ENCODE data around the gene IL20RB. TPM values are rescaled to one million over a fixed set of nuclear protein-coding genes. Genes with fewer than 3 reads are reported as not detected.

The IL20RB gene
- polyA plus RNA-seq, 1 donor (not counting 4 experiments of a cell fraction or from before 2014, with no cell fraction given): 239 TPM

DNA sequence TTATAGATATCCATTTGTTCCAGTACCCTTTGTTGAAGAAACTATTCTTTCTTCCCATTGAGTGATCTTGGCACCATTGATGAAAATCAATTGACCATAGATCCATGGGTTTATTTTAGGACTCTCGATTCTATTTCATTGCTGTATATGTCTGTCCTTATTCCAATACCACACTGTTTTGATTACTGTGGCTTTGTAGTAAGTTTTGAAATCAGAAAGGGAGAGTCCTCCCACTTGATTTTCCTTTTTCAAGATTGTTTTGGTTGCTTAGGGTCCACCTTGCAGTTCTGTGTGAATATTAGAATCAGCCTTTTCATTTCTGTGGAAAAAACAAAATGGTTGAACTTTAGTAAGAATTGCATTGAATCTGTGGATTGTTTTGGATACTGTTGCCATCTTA is 20.6 kb upstream of the IL20RB start:
- H3K79me2 ChIP-seq (ENCODE audit: control insufficient read depth, insufficient read depth, low read length): peaks cover 52% of the 10 kb centered on the region
- peaks cover 23% of the 10 kb centered on the region for H3K4me1 ChIP-seq (ENCODE audit: control insufficient read depth, extremely low read depth, insufficient read depth, low read length)
- no peak for FAIRE-seq

DNA sequence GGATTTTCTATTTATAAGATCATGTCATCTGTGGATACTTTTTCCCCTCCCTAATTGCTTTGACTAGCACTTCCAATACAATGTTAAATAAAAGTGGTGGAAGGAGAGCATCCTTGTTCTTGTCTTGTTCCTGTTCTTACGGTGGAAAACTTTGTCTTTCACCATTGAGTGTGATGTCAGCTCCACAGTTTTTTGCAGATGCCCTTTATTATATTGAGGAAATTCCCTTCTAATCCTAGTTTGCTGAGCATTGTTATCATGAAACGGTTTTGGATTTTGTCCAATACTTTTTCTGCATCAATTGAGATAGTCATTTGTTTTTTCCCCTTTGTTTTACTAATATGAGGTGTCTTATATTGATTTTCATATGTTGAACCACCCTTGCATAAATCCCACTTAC is 19.9 kb upstream of the IL20RB start:
- Histone ChIP-seq H3K4me2 (ENCODE audit: control insufficient read depth, extremely low read depth, insufficient read depth, low read depth, low read length) (no peak overlapping the region), H3K27ac (ENCODE audit: control insufficient read depth, insufficient read depth, low read length) (no peak overlapping the region), H4K20me1 (ENCODE audit: control insufficient read depth, extremely low read depth, insufficient read depth, low read length) (peaks cover 3% of the 10 kb centered on the region), H3K9ac (ENCODE audit: control insufficient read depth, extremely low read depth, insufficient read depth, low read length) (no peak overlapping the region), H2AFZ (ENCODE audit: control insufficient read depth, low read length) (no peak overlapping the region), H3K9me1 (ENCODE audit: control insufficient read depth, extremely low read depth, insufficient read depth, low read length) (no peaks in the 10 kb centered on the region), H3K4me1 (ENCODE audit: control insufficient read depth, extremely low read depth, insufficient read depth, low read length) (peaks cover 23% of the 10 kb centered on the region), H3K36me3 (ENCODE audit: control insufficient read depth in 2 of 2, extremely low read depth in 1 of 2, insufficient read depth in 2 of 2, low read length in 2 of 2) (no peaks in the 10 kb centered on the region), H3K4me3 (ENCODE audit: control insufficient read depth in 2 of 3, extremely low read depth in 1 of 3, insufficient read depth in 2 of 3, low read depth in 1 of 3, low read length in 3 of 3) (no peak overlapping the region), H3K79me2 (ENCODE audit: control insufficient read depth, insufficient read depth, low read length) (peaks cover 55% of the 10 kb centered on the region), H3K27me3 (ENCODE audit: control insufficient read depth, extremely low read depth, insufficient read depth, low read length) (no peaks in the 10 kb centered on the region), H3K9me3 (ENCODE audit: control insufficient read depth, low read depth, low read length) (no peaks in the 10 kb centered on the region)
- dilution Hi-C loops (cut with MboI; ENCODE audit: extremely low pct_ligation_motif_present, low sequenced_read_pairs): no loop called here
- DNase-seq (ENCODE audit: low read depth, low spot score): no peak
- no peak for FAIRE-seq
- TF ChIP-seq EZH2 (IDR thresholded peaks at IDR 0.05; ENCODE audit: low read length): no peak
- TF ChIP-seq, protein P1, sequence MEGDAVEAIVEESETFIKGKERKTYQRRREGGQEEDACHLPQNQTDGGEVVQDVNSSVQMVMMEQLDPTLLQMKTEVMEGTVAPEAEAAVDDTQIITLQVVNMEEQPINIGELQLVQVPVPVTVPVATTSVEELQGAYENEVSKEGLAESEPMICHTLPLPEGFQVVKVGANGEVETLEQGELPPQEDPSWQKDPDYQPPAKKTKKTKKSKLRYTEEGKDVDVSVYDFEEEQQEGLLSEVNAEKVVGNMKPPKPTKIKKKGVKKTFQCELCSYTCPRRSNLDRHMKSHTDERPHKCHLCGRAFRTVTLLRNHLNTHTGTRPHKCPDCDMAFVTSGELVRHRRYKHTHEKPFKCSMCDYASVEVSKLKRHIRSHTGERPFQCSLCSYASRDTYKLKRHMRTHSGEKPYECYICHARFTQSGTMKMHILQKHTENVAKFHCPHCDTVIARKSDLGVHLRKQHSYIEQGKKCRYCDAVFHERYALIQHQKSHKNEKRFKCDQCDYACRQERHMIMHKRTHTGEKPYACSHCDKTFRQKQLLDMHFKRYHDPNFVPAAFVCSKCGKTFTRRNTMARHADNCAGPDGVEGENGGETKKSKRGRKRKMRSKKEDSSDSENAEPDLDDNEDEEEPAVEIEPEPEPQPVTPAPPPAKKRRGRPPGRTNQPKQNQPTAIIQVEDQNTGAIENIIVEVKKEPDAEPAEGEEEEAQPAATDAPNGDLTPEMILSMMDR (optimal IDR thresholded peaks at IDR 0.05 in 1 of 3, IDR thresholded peaks at IDR 0.05 in 1 of 3, conservative IDR thresholded peaks at IDR 0.05 in 1 of 3; ENCODE audit: extremely low read depth in 1 of 3, insufficient read depth in 2 of 3, low read length in 3 of 3): no peak

More for the DNA sequence above, 20.6 kb upstream of the IL20RB start:
- TF ChIP-seq EZH2 (IDR thresholded peaks at IDR 0.05; ENCODE audit: low read length): no peak
- Histone ChIP-seq H3K27me3 (ENCODE audit: control insufficient read depth, extremely low read depth, insufficient read depth, low read length) (no peaks in the 10 kb centered on the region), H4K20me1 (ENCODE audit: control insufficient read depth, extremely low read depth, insufficient read depth, low read length) (no peaks in the 10 kb centered on the region), H3K27ac (ENCODE audit: control insufficient read depth, insufficient read depth, low read length) (no peak overlapping the region), H3K9me1 (ENCODE audit: control insufficient read depth, extremely low read depth, insufficient read depth, low read length) (no peaks in the 10 kb centered on the region), H3K4me2 (ENCODE audit: control insufficient read depth, extremely low read depth, insufficient read depth, low read depth, low read length) (no peak overlapping the region), H3K9me3 (ENCODE audit: control insufficient read depth, low read depth, low read length) (no peaks in the 10 kb centered on the region), H3K4me3 (ENCODE audit: control insufficient read depth in 2 of 3, extremely low read depth in 1 of 3, insufficient read depth in 2 of 3, low read depth in 1 of 3, low read length in 3 of 3) (no peak overlapping the region), H3K9ac (ENCODE audit: control insufficient read depth, extremely low read depth, insufficient read depth, low read length) (no peak overlapping the region), H2AFZ (ENCODE audit: control insufficient read depth, low read length) (no peak overlapping the region), H3K36me3 (ENCODE audit: control insufficient read depth in 2 of 2, extremely low read depth in 1 of 2, insufficient read depth in 2 of 2, low read length in 2 of 2) (no peaks in the 10 kb centered on the region)
- dilution Hi-C loops (cut with MboI; ENCODE audit: extremely low pct_ligation_motif_present, low sequenced_read_pairs): no loop called here
- DNase-seq (ENCODE audit: low read depth, low spot score): no peak

DNA sequence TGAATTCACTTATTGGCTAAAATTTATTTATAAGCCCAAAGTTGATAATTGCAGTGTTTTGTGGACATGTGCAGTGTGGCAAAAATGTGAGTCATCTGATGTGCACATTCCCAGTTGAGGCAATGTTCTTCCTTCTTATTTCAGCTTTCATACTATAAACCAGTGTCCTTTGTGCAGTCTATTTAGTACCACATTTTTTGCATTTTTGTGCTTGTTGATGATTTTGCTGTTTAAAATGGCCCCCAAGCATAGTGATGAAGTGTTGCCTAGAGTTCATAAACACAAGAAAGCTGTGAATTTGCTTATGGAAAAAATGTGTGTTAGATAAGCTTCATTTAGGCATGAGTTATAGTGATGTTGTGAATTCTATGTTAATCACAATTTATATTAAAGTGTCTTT is 19.4 kb upstream of the IL20RB start:
- H3K4me3 ChIP-seq (ENCODE audit: control insufficient read depth in 2 of 3, extremely low read depth in 1 of 3, insufficient read depth in 2 of 3, low read depth in 1 of 3, low read length in 3 of 3): no peak overlapping the region
- no peak for DNase-seq (ENCODE audit: low read depth, low spot score)
- no peak overlapping the region for H2AFZ ChIP-seq (ENCODE audit: control insufficient read depth, low read length)
- H3K4me2 ChIP-seq (ENCODE audit: control insufficient read depth, extremely low read depth, insufficient read depth, low read depth, low read length): peak overlapping the region; percentile 45
- no peak overlapping the region for H3K27ac ChIP-seq (ENCODE audit: control insufficient read depth, insufficient read depth, low read length)
- H3K4me1 ChIP-seq (ENCODE audit: control insufficient read depth, extremely low read depth, insufficient read depth, low read length): peaks cover 21% of the 10 kb centered on the region
- no peaks in the 10 kb centered on the region for H3K36me3 ChIP-seq (ENCODE audit: control insufficient read depth in 2 of 2, extremely low read depth in 1 of 2, insufficient read depth in 2 of 2, low read length in 2 of 2)
- no peak overlapping the region for H3K9ac ChIP-seq (ENCODE audit: control insufficient read depth, extremely low read depth, insufficient read depth, low read length)
- peaks cover 56% of the 10 kb centered on the region for H3K79me2 ChIP-seq (ENCODE audit: control insufficient read depth, insufficient read depth, low read length)
- H4K20me1 ChIP-seq (ENCODE audit: control insufficient read depth, extremely low read depth, insufficient read depth, low read length): peaks cover 3% of the 10 kb centered on the region
- no peaks in the 10 kb centered on the region for H3K9me1 ChIP-seq (ENCODE audit: control insufficient read depth, extremely low read depth, insufficient read depth, low read length)
- no peaks in the 10 kb centered on the region for H3K9me3 ChIP-seq (ENCODE audit: control insufficient read depth, low read depth, low read length)
- TF ChIP-seq, protein P1 (optimal IDR thresholded peaks at IDR 0.05 in 1 of 3, IDR thresholded peaks at IDR 0.05 in 1 of 3, conservative IDR thresholded peaks at IDR 0.05 in 1 of 3; ENCODE audit: extremely low read depth in 1 of 3, insufficient read depth in 2 of 3, low read length in 3 of 3): no peak
- no peak for TF ChIP-seq EZH2 (IDR thresholded peaks at IDR 0.05; ENCODE audit: low read length)
- dilution Hi-C loops (cut with MboI; ENCODE audit: extremely low pct_ligation_motif_present, low sequenced_read_pairs): no loop called here
- peak; percentile 57 for FAIRE-seq
- no peaks in the 10 kb centered on the region for H3K27me3 ChIP-seq (ENCODE audit: control insufficient read depth, extremely low read depth, insufficient read depth, low read length)

Data from keratinocyte (primary cell).